HK-2 (cell line): ENCODE measurements around the gene CNPY3.

Experiments used
- DNase-seq: peaks from one replicate; pipeline ENCODE4 v3.0.0-alpha.2; 2018; ENCODE audit not compliant: unreplicated experiment

CNPY3 gene

GRCh38 chr6:42960243-42961019 lies 31.2 kb downstream of the CNPY3 start, which contains the start of gene GNMT:
TSS of gene GNMT (plus strand) at chr6:42960754. CDS start at chr6:42960768, 14 bp downstream.
- DNase-seq = peak; percentile 47

- DNase-seq = no peak
These were observed 31.8 kb downstream of the CNPY3 start for GRCh38 chr6:42961020-42961470.

GRCh38 chr6:42962096-42962495 lies 32.8 kb downstream of the CNPY3 start:
- DNase-seq = no peak

- DNase-seq = no peak
These were observed 33.4 kb downstream of the CNPY3 start for GRCh38 chr6:42962502-42963178.

- DNase-seq = no peak
These were observed 34.0 kb downstream of the CNPY3 start for GRCh38 chr6:42963179-42963854.

DNA sequence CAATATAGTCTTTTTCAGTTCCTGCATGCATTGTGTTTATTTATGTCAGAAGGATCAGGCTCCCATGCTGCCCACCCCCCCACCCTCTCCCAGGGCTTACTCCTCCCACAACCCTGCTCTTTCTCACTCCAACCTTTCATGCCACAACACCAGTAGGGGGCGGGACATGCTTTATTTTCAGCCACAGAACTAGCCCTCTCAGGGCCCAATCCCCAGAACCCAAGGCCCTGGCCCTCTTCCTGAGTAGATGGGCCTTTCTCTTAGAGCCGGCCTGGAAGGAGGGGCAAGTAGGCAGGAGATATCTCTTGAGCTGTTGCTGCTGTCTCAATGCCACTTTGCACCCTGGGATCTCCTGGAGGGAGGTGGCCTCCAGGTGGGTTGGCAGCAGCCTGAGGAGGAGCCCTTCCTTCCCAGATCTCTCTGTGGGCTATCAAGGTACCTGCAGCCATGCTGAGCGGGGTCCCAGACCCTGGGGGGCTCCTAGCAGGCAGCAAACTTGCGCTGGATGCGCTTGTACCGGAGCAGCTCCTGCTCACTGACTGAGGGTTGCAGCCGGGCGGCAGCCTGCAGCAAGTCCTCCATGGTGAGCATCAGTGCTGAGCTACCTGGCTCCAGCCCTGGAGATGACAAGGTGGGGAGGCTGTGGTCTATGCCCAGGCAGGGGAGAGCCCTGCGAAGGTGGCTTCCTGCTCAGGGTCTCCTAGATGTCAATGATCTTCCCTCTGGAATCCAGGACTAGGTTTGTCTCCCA lies 34.8 kb downstream of the CNPY3 start:
- peak; percentile 35 for DNase-seq

- no peak for DNase-seq
These were observed 37.3 kb downstream of the CNPY3 start for GRCh38 chr6:42966571-42966970.

DNA sequence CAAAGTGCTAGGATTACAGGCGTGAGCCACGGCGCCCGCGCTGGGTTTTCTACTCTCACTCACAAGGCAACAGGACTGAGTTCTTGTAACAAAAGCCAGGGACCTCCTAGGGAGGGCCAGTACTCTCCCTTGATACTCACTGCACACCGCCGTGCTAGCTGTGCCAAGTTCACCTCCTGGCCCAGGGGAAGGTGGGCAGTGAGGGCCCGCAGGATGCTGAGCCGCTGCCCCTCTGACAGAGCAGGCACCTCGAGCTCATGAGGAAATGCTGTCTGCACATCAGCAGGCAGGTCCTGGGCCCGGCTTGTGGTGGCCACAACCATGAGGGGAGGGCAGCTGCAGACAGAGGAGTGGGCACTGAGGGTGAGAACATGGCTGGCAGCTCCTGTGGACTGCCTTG lies 37.9 kb downstream of the CNPY3 start:
- no peak for DNase-seq

- DNase-seq = no peak
These were observed 38.9 kb downstream of the CNPY3 start for GRCh38 chr6:42968126-42968701.

- DNase-seq = no peak
These were observed 39.5 kb downstream of the CNPY3 start for GRCh38 chr6:42968783-42969182.

- no peak for DNase-seq
These were observed 40.2 kb downstream of the CNPY3 start for GRCh38 chr6:42969431-42969830.

DNA sequence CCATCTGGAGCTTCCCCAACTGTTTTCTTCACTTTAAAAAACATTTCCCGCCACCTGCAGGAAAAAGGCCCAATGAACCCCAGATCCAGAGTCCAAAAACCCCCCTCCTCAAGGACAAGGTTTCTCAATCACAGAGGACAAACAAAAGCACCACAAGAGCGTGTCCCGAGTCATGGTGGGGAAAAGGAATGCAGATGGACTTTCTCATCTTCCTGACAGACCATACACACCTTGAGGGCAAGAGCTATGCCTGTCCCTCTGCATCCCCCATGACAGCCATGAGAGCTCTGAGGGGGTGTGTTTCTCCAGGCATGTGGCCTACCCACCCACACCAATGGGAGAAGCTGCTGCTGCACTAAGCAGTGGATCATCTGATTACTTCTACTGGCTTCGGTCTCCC lies 40.7 kb downstream of the CNPY3 start:
- no peak for DNase-seq

- peak; percentile 19 for DNase-seq
These were observed 41.8 kb downstream of the CNPY3 start for GRCh38 chr6:42970871-42971612.

- no peak for DNase-seq
These were observed 42.6 kb downstream of the CNPY3 start for GRCh38 chr6:42971746-42972327.

- no peak for DNase-seq
These were observed 44.6 kb downstream of the CNPY3 start for GRCh38 chr6:42973926-42974325.

DNA sequence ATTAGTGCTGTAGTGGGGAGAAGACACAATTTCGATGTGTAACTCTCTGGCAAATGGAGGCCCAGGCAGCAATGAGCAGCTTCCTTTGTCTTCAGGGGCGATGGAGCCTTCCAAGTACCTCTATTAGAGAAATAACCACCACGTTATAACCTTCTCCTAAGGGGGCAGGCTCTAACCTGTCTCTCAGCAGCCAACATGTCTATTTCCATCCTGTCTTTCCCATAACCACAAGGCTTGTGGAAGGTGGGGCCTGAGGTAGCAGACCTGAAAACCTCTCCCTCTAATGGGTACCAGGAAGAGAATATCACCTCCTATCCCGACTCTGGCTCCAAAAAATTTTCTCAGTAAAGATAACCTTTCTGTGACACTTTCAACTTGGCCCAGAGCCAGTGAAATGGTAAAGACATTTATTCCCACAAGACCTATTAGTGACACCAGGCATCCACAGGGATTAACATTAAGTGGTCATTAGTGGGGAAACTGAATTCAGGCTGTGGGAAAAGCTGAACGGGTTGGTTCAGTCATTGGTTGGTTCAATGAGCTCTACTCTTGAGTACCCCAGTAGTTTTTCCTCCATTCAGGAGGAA lies 45.7 kb downstream of the CNPY3 start:
- DNase-seq = no peak

DNA sequence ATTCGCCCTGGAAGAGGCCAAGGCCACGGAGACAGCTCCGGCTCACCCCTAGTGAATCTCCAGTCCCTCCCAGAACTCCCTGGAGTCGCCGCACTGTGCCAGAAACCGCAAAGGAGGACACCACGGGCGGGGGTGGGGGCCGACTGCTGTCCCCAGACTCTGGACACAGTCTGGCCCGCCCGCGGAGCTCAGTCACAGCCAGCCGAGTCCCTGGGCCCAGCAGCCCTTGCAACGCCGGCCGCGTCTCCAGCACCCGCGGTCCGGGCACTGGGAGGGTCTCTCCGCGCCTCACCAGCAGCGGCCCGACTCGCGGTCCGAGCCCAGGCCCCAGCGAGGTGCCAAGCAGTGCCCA lies 49.2 kb downstream of the CNPY3 start:
- peak; percentile 71 for DNase-seq

GRCh38 chr6:42978839-42979522 lies 49.7 kb downstream of the CNPY3 start, which contains the start of gene PEX6:
TSS of gene PEX6 (minus strand) at chr6:42979181. CDS start at chr6:42979150, 31 bp downstream.
- peak; percentile 90 for DNase-seq

GRCh38 chr6:42979523-42980177 lies 50.4 kb downstream of the CNPY3 start:
- DNase-seq = no peak
